ENCODE results near the gene PRSS38.
"Not testable (repeated sequence)": the region's sequence is repeated elsewhere in the genome, so short reads cannot be mapped to it uniquely, and the experiment has no call there.

The PRSS38 gene

GRCh38 chr1:227846265-227846858 is 30.9 kb downstream of the PRSS38 start:
- no peak for DNase-seq

- not testable (repeated sequence) for DNase-seq
Measured at GRCh38 chr1:227847046-227847445, 31.6 kb downstream of the PRSS38 start.

- DNase-seq, result no peak
Measured at GRCh38 chr1:227848430-227848932, 33.0 kb downstream of the PRSS38 start.

GRCh38 chr1:227849251-227849650 is 33.8 kb downstream of the PRSS38 start:
- DNase-seq, result peak; percentile 38

- DNase-seq, result no peak
Measured at GRCh38 chr1:227854189-227854588, 38.7 kb downstream of the PRSS38 start.

GRCh38 chr1:227855687-227856086 is 40.2 kb downstream of the PRSS38 start:
- no peak for DNase-seq

- no peak for DNase-seq
Measured at GRCh38 chr1:227856147-227856858, 40.8 kb downstream of the PRSS38 start.

- DNase-seq, result no peak
Measured at GRCh38 chr1:227864882-227865281, 49.4 kb downstream of the PRSS38 start.

GRCh38 chr1:227869279-227869842 is 53.9 kb downstream of the PRSS38 start:
- no peak for DNase-seq

GRCh38 chr1:227869851-227870305 is 54.4 kb downstream of the PRSS38 start:
- no peak for DNase-seq

- DNase-seq, result no peak
Measured at GRCh38 chr1:227870366-227870765, 54.9 kb downstream of the PRSS38 start.

- DNase-seq, result not testable (repeated sequence)
Measured at GRCh38 chr1:227871892-227872291, 56.4 kb downstream of the PRSS38 start.

GRCh38 chr1:227877810-227878209 is 62.3 kb downstream of the PRSS38 start:
- not testable (repeated sequence) for DNase-seq

- DNase-seq, result no peak
Measured at GRCh38 chr1:227880342-227880924, 65.0 kb downstream of the PRSS38 start.

GRCh38 chr1:227883073-227883520 is 67.6 kb downstream of the PRSS38 start:
- DNase-seq, result no peak

GRCh38 chr1:227883641-227884301 is 68.3 kb downstream of the PRSS38 start:
- DNase-seq, result no peak

GRCh38 chr1:227884370-227885134 is 69.1 kb downstream of the PRSS38 start:
- DNase-seq, result no peak

GRCh38 chr1:227885135-227885647 is 69.7 kb downstream of the PRSS38 start:
- no peak for DNase-seq

- no peak for DNase-seq
Measured at GRCh38 chr1:227885648-227886502, 70.4 kb downstream of the PRSS38 start.

- DNase-seq, result no peak
Measured at GRCh38 chr1:227886503-227886961, 71.1 kb downstream of the PRSS38 start.

All from NCI-H1436 (cell line).